Measurements from ENCODE around the gene HES4.

DNA sequence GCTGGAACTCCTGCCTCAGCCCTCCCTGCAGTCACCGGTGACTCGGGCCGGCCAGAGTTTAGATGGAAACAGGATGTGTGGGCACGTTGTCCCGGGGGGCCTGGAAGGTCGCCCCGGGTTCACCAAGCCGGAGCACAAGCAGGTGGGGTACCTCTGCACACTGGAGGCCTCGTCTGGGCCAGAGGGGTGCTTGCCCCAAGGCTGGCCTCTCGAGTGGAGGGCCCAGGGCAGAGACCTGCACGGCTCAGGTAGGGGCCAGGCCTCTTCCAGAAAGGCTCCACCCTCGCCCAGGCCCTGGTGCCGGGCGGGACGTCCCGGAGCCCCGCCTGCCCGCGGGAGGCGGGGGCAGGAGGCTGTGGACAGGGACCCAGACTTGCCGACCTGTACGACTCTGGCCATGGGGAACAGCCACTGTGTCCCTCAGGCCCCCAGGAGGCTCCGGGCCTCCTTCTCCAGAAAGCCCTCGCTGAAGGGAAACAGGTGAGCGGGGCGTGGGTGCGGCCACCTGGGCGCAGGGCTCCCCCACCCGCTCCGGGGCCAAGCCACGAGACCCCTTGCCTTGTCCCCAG is 33.7 kb downstream of the HES4 start, which contains the start of gene PLEKHN1:
- no peak for TF ChIP-seq POLR2A (IDR thresholded peaks at IDR 0.05; ENCODE audit: low read length)
- no peak for TF ChIP-seq GATA1 (IDR thresholded peaks at IDR 0.05; ENCODE audit: low read depth, low read length)
